ENCODE measurements around the gene MARVELD1. TPM values are rescaled to one million over a fixed set of nuclear protein-coding genes. Genes with fewer than 3 reads are reported as not detected.

The MARVELD1 gene
- total and polyA plus RNA-seq, 2 of the 8 experiments (the other 6 are each of a cell fraction or from before 2014, with no cell fraction given), result 28.1 to 37.3 TPM

GRCh38 chr10:97713826-97714400 lies 383 bp downstream of the MARVELD1 start (continued):
- TF ChIP-seq TAF1 (IDR thresholded peaks at IDR 0.05; ENCODE audit: low read depth, low read length), result peak; percentile 43; the same call in 1 of the 2 replicates
- no peak; a peak in 1 of 4 replicates for TF ChIP-seq HDAC2 (IDR thresholded peaks at IDR 0.05; ENCODE audit: borderline replicate concordance in 1 of 2, low read depth in 2 of 2, low read length in 2 of 2)
- peak; percentile 69 for TF ChIP-seq CREB1 (IDR thresholded peaks at IDR 0.05)
- peak; percentile 93 for TF ChIP-seq E2F6 (IDR thresholded peaks at IDR 0.05)
- TF ChIP-seq MAFK (IDR thresholded peaks at IDR 0.05; ENCODE audit: low read depth, low read length), result no peak
- no peak for TF ChIP-seq FOSL1 (IDR thresholded peaks at IDR 0.05; ENCODE audit: insufficient read depth, low read depth, low read length)
- no peak for TF ChIP-seq SAP30 (IDR thresholded peaks at IDR 0.05; ENCODE audit: insufficient read depth, insufficient replicate concordance, low read length)
- no peak for TF ChIP-seq ZNF274 (IDR thresholded peaks at IDR 0.05; ENCODE audit: borderline replicate concordance, extremely low read depth, low read length)
- no peak for TF ChIP-seq RNF2 (IDR thresholded peaks at IDR 0.05; ENCODE audit: borderline replicate concordance, low read depth, low read length, missing control alignments, poor library complexity, severe bottlenecking)
- no peak; the same call in 1 of the 2 replicates for TF ChIP-seq CHD1 (IDR thresholded peaks at IDR 0.05; ENCODE audit: low read depth, low read length)
- no peak for TF ChIP-seq SRF (IDR thresholded peaks at IDR 0.05; ENCODE audit: low read depth, low read length)
- no peak for TF ChIP-seq NRF1 (IDR thresholded peaks at IDR 0.05; ENCODE audit: low read depth, low read length)
- no peak for TF ChIP-seq CTBP2 (IDR thresholded peaks at IDR 0.05; ENCODE audit: borderline replicate concordance, insufficient read depth, insufficient read length, low read length)
- TF ChIP-seq BCL11A (IDR thresholded peaks at IDR 0.05; ENCODE audit: low read depth in 2 of 2, low read length in 2 of 2), result no peak
- peak; percentile 67 for TF ChIP-seq PHF8 (conservative IDR thresholded peaks at IDR 0.05; ENCODE audit: low read depth, low read length)
- TF ChIP-seq USF2 (IDR thresholded peaks at IDR 0.05; ENCODE audit: low read length), result no peak
- TF ChIP-seq SUZ12 (IDR thresholded peaks at IDR 0.05; ENCODE audit: low read length), result no peak
